H9 (cell line): ENCODE data around the gene ZNF423. TPM values are rescaled to one million over a fixed set of nuclear protein-coding genes. Genes with fewer than 3 reads are reported as not detected.

Experiments
- DNase-seq: peaks from one replicate; pipeline ENCODE4 v3.0.0-alpha.2; 2017
- H2AFZ ChIP-seq: one replicate; pipeline ENCODE4 v1.6.1; 2013; ENCODE audit warnings: mild to moderate bottlenecking, low read length, control low read depth, moderate library complexity
- H2AK5ac ChIP-seq: 2 replicates; pipeline ENCODE4 v1.6.1; 2013; ENCODE audit warnings: low read length, control low read depth, mixed read lengths; ENCODE audit not compliant: insufficient read length
- H2BK120ac ChIP-seq: one replicate; pipeline ENCODE4 v1.6.1; 2013; ENCODE audit warnings: low read depth, mild to moderate bottlenecking, low read length, control low read depth, inconsistent platforms; ENCODE audit not compliant: poor library complexity, severe bottlenecking
- H2BK12ac ChIP-seq: 2 replicates; pipeline ENCODE4 v1.6.1; 2013; ENCODE audit warnings: low read length, control low read depth, mixed read lengths, low read depth; ENCODE audit not compliant: insufficient read length
- H2BK15ac ChIP-seq: 2 replicates; pipeline ENCODE4 v1.6.1; 2013; ENCODE audit warnings: low read depth, low read length, control low read depth
- H2BK20ac ChIP-seq: one replicate; pipeline ENCODE4 v1.6.1; 2013; ENCODE audit warnings: low read depth, mild to moderate bottlenecking, low read length, control low read depth, inconsistent platforms; ENCODE audit not compliant: poor library complexity, severe bottlenecking
- H2BK5ac ChIP-seq: 2 replicates; pipeline ENCODE4 v1.6.1; 2013; ENCODE audit warnings: low read length, control low read depth, mixed read lengths; ENCODE audit not compliant: insufficient read length
- H3K14ac ChIP-seq: 2 replicates; pipeline ENCODE4 v1.6.1; 2013; ENCODE audit warnings: low read length, control low read depth; ENCODE audit not compliant: insufficient read depth
- H3K18ac ChIP-seq: 2 replicates; pipeline ENCODE4 v1.6.1; 2013; ENCODE audit warnings: low read depth, mild to moderate bottlenecking, mixed read lengths, low read length, control low read depth; ENCODE audit not compliant: insufficient read length
- H3K23ac ChIP-seq: 2 replicates; pipeline ENCODE4 v1.6.1; 2013; ENCODE audit warnings: low read length, control low read depth, mixed read lengths, low read depth; ENCODE audit not compliant: insufficient read length
- H3K23me2 ChIP-seq: 2 replicates; pipeline ENCODE4 v1.6.1; 2013; ENCODE audit warnings: low read depth, mild to moderate bottlenecking, mixed read lengths, low read length, control low read depth; ENCODE audit not compliant: insufficient read length, poor library complexity, severe bottlenecking
- H3K27ac ChIP-seq: 2 replicates; pipeline ENCODE4 v1.5.1; 2013; ENCODE audit warnings: low read length, control low read depth, mixed read lengths, low read depth; ENCODE audit not compliant: insufficient read length
- H3K27me3 ChIP-seq: 2 replicates; pipeline ENCODE4 v1.6.1; 2013; ENCODE audit warnings: low read length, control low read depth, inconsistent platforms; ENCODE audit not compliant: insufficient read depth
- H3K4ac ChIP-seq: 2 replicates; pipeline ENCODE4 v1.6.1; 2013; ENCODE audit warnings: low read depth, mild to moderate bottlenecking, control low read depth, inconsistent platforms, low read length, moderate library complexity
- H3K4me1 ChIP-seq: 2 replicates; pipeline ENCODE4 v1.6.1; 2013; ENCODE audit warnings: low read length, control low read depth, inconsistent platforms; ENCODE audit not compliant: insufficient read depth
- H3K4me2 ChIP-seq: 2 replicates; pipeline ENCODE4 v1.6.1; 2013; ENCODE audit warnings: low read length, control low read depth, mixed read lengths; ENCODE audit not compliant: insufficient read length, insufficient read depth
- H3K56ac ChIP-seq: 2 replicates; pipeline ENCODE4 v1.6.1; 2013; ENCODE audit warnings: low read depth, mild to moderate bottlenecking, mixed read lengths, low read length, control low read depth; ENCODE audit not compliant: insufficient read length
- H3K79me1 ChIP-seq: 2 replicates; pipeline ENCODE4 v1.6.1; 2013; ENCODE audit warnings: low read depth, mild to moderate bottlenecking, moderate library complexity, low read length, control low read depth, inconsistent platforms; ENCODE audit not compliant: insufficient read depth, poor library complexity, severe bottlenecking
- H3K79me2 ChIP-seq: 2 replicates; pipeline ENCODE4 v1.6.1; 2013; ENCODE audit warnings: low read length, control low read depth, inconsistent platforms; ENCODE audit not compliant: insufficient read depth
- H3K9ac ChIP-seq: 2 replicates; pipeline ENCODE4 v1.6.1; 2013; ENCODE audit warnings: low read length, control low read depth, mixed read lengths; ENCODE audit not compliant: insufficient read length; ENCODE audit errors: extremely low read depth
- H3K9me3 ChIP-seq: one replicate; pipeline ENCODE4 v1.6.1; 2013; ENCODE audit warnings: low read depth, low read length, inconsistent platforms; ENCODE audit not compliant: control insufficient read depth
- H3T11ph ChIP-seq: one replicate; pipeline ENCODE4 v1.6.1; 2013; ENCODE audit warnings: mild to moderate bottlenecking, low read length, control low read depth, inconsistent platforms
- H4K20me1 ChIP-seq: one replicate; pipeline ENCODE4 v1.6.1; 2013; ENCODE audit not compliant: control insufficient read depth, insufficient read length, insufficient read depth
- H4K5ac ChIP-seq: 2 replicates; pipeline ENCODE4 v1.6.1; 2013; ENCODE audit warnings: low read depth, mild to moderate bottlenecking, mixed read lengths, low read length, control low read depth; ENCODE audit not compliant: insufficient read length
- H4K8ac ChIP-seq: replicated peaks from 2 replicates; pipeline ENCODE4 v1.6.1; 2013; ENCODE audit warnings: low read length, control low read depth, mixed read lengths, low read depth; ENCODE audit not compliant: insufficient read length
- H4K91ac ChIP-seq: 2 replicates; pipeline ENCODE4 v1.6.1; 2013; ENCODE audit warnings: low read depth, mild to moderate bottlenecking, moderate library complexity, mixed read lengths, low read length, control low read depth; ENCODE audit not compliant: insufficient read length
- H3K27ac Mint-ChIP-seq, 3 experiments: 2 replicates in 2 of 3; 3 replicates in 1 of 3; pipeline ENCODE4 v1.8.0; 2020 to 2021; ENCODE audit warnings: mixed read lengths in 3 of 3, mild to moderate bottlenecking in 1 of 3, moderate library complexity in 1 of 3
- H3K27me3 Mint-ChIP-seq: 2 replicates; pipeline ENCODE4 v1.8.0; 2021; ENCODE audit warnings: low read depth, mild to moderate bottlenecking, moderate library complexity, mixed read lengths
- H3K36me3 Mint-ChIP-seq, 3 experiments: 2 replicates in 2 of 3; 3 replicates in 1 of 3; pipeline ENCODE4 v1.8.0; 2020 to 2021; ENCODE audit warnings: low read depth in 3 of 3, mixed read lengths in 3 of 3; ENCODE audit not compliant: insufficient read depth in 1 of 3
- H3K4me1 Mint-ChIP-seq, 2 experiments: 2 replicates each; pipeline ENCODE4 v1.8.0; 2020; ENCODE audit warnings: mixed read lengths in 2 of 2
- H3K4me3 Mint-ChIP-seq, 2 experiments: 2 replicates in 1 of 2; 3 replicates in 1 of 2; pipeline ENCODE4 v1.8.0; 2020 to 2021; ENCODE audit warnings: mild to moderate bottlenecking in 2 of 2, mixed read lengths in 2 of 2, moderate library complexity in 1 of 2
- H3K9me3 Mint-ChIP-seq, 2 experiments: 2 replicates in 1 of 2; 3 replicates in 1 of 2; pipeline ENCODE4 v1.8.0; 2020; ENCODE audit warnings: mild to moderate bottlenecking in 2 of 2, mixed read lengths in 2 of 2, moderate library complexity in 1 of 2
- total RNA-seq: library from RNA; stranded (reverse); gene quantifications from 2 replicates; pipeline ENCODE4 v1.2.1, GENCODE V29; 2021
- TF ChIP-seq, protein P1 (sequence below): fragments of 200-600 bp; sonication (generic); conservative IDR thresholded peaks from 3 replicates; pipeline ENCODE4 v1.8.0; 2021; ENCODE audit warnings: antibody characterized with exemption, mild to moderate bottlenecking

ZNF423 gene
- total RNA-seq, 1 experiment from 2014 or later, result 51.5 TPM

GRCh38 chr16:49478616-49479015 lies 377.3 kb downstream of the ZNF423 start:
- no peak overlapping the region for H3K56ac ChIP-seq
- Mint-ChIP-seq H3K4me3 (no peak overlapping the region), H3K27ac (no peak overlapping the region), H3K4me1 (no peaks in the 10 kb centered on the region), H3K9me3 (no peaks in the 10 kb centered on the region), H3K27me3 (peaks cover 29% of the 10 kb centered on the region), H3K36me3 (no peaks in the 10 kb centered on the region)
- H2BK20ac ChIP-seq, result no peak overlapping the region
- no peak overlapping the region for H3K27ac ChIP-seq
- no peak overlapping the region for H2AK5ac ChIP-seq
- no peak overlapping the region for H4K8ac ChIP-seq
- H3K4me1 ChIP-seq, result no peaks in the 10 kb centered on the region
- H3K23me2 ChIP-seq, result no peaks in the 10 kb centered on the region
- H4K5ac ChIP-seq, result no peak overlapping the region
- DNase-seq, result no peak
- no peak overlapping the region for H2BK120ac ChIP-seq
- no peaks in the 10 kb centered on the region for H3K79me2 ChIP-seq
- no peaks in the 10 kb centered on the region for H3K27me3 ChIP-seq
- no peak overlapping the region for H3K18ac ChIP-seq
- no peak overlapping the region for H2AFZ ChIP-seq
- no peak overlapping the region for H3K4me2 ChIP-seq
- no peak overlapping the region for H3K4ac ChIP-seq
- H2BK15ac ChIP-seq, result no peak overlapping the region
- no peak overlapping the region for H2BK5ac ChIP-seq
- no peaks in the 10 kb centered on the region for H4K20me1 ChIP-seq
- no peak overlapping the region for H3K14ac ChIP-seq
- no peak overlapping the region for H2BK12ac ChIP-seq
- H3K9me3 ChIP-seq, result no peaks in the 10 kb centered on the region
- no peak overlapping the region for H4K91ac ChIP-seq
- H3K79me1 ChIP-seq, result no peaks in the 10 kb centered on the region
- no peak overlapping the region for H3K23ac ChIP-seq
- no peak overlapping the region for H3K9ac ChIP-seq
- no peak overlapping the region for H3T11ph ChIP-seq
- TF ChIP-seq, protein P1, sequence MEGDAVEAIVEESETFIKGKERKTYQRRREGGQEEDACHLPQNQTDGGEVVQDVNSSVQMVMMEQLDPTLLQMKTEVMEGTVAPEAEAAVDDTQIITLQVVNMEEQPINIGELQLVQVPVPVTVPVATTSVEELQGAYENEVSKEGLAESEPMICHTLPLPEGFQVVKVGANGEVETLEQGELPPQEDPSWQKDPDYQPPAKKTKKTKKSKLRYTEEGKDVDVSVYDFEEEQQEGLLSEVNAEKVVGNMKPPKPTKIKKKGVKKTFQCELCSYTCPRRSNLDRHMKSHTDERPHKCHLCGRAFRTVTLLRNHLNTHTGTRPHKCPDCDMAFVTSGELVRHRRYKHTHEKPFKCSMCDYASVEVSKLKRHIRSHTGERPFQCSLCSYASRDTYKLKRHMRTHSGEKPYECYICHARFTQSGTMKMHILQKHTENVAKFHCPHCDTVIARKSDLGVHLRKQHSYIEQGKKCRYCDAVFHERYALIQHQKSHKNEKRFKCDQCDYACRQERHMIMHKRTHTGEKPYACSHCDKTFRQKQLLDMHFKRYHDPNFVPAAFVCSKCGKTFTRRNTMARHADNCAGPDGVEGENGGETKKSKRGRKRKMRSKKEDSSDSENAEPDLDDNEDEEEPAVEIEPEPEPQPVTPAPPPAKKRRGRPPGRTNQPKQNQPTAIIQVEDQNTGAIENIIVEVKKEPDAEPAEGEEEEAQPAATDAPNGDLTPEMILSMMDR, result no peak
